Glomerular visceral epithelial cell (primary cell): ENCODE results near the gene RPS5.
"Not testable (repeated sequence)": the region's sequence is repeated elsewhere in the genome, so short reads cannot be mapped to it uniquely, and the experiment has no call there.

Experiments
- DNase-seq: peaks from one replicate; pipeline ENCODE4 v3.0.0-alpha.2; 2016; ENCODE audit errors: extremely low spot score

RPS5 gene

GRCh38 chr19:58386576-58387337 lies at the start of gene RPS5:
RPS5 (plus strand) TSS chr19:58387269; CDS start chr19:58388138, 869 bp downstream.
- DNase-seq: peak; percentile 99

GRCh38 chr19:58338336-58338735 lies 48.7 kb upstream of the RPS5 start:
- no peak for DNase-seq

- no peak for DNase-seq
Observed at GRCh38 chr19:58338825-58339558, 48.1 kb upstream of the RPS5 start.

GRCh38 chr19:58345558-58345957 lies 41.5 kb upstream of the RPS5 start:
- DNase-seq: no peak

GRCh38 chr19:58346961-58347929 lies 39.8 kb upstream of the RPS5 start:
- peak; percentile 87 for DNase-seq

- DNase-seq: not testable (repeated sequence)
Observed at GRCh38 chr19:58348080-58348479, 39.0 kb upstream of the RPS5 start.

GRCh38 chr19:58349590-58349989 lies 37.5 kb upstream of the RPS5 start:
- DNase-seq: no peak

GRCh38 chr19:58350001-58350861 lies 36.8 kb upstream of the RPS5 start:
- DNase-seq: no peak

GRCh38 chr19:58350871-58351557 lies 36.1 kb upstream of the RPS5 start:
- DNase-seq: no peak

GRCh38 chr19:58351558-58351878 lies 35.6 kb upstream of the RPS5 start:
- no peak for DNase-seq

- no peak for DNase-seq
Observed at GRCh38 chr19:58351990-58352755, 34.9 kb upstream of the RPS5 start.

- DNase-seq: no peak
Observed at GRCh38 chr19:58352760-58353671, 34.1 kb upstream of the RPS5 start, which contains the start of gene A1BG. A1BG (minus strand) TSS chr19:58353492; CDS start chr19:58353437, 55 bp downstream.

- no peak for DNase-seq
Observed at GRCh38 chr19:58353717-58354477, 33.2 kb upstream of the RPS5 start.

GRCh38 chr19:58354478-58355030 lies 32.5 kb upstream of the RPS5 start:
- no peak for DNase-seq

GRCh38 chr19:58355215-58355796 lies 31.8 kb upstream of the RPS5 start:
- no peak for DNase-seq

GRCh38 chr19:58355908-58356765 lies 30.9 kb upstream of the RPS5 start:
- no peak for DNase-seq
